Right forelimb (tissue), 1 donor: ENCODE measurements around the gene ZBTB3.
"Not testable (repeated sequence)": the region's sequence is repeated elsewhere in the genome, so short reads cannot be mapped to it uniquely, and the experiment has no call there.

ENCODE experiments used
- DNase-seq: peaks from one replicate; pipeline ENCODE4 v3.0.0-alpha.2; 2018

The ZBTB3 gene

GRCh38 chr11:62713343-62713742 is 40.6 kb downstream of the ZBTB3 start:
- no peak for DNase-seq

GRCh38 chr11:62712861-62713260 is 41.1 kb downstream of the ZBTB3 start:
- DNase-seq: no peak

GRCh38 chr11:62712276-62712812 is 41.6 kb downstream of the ZBTB3 start:
- DNase-seq: no peak

- DNase-seq: no peak
These were observed 44.0 kb downstream of the ZBTB3 start for GRCh38 chr11:62710001-62710345.

- DNase-seq: peak; percentile 97
These were observed 44.5 kb downstream of the ZBTB3 start for GRCh38 chr11:62709247-62710000.

GRCh38 chr11:62708793-62709192 is 45.2 kb downstream of the ZBTB3 start:
- DNase-seq: no peak

- DNase-seq: no peak
These were observed 45.6 kb downstream of the ZBTB3 start for GRCh38 chr11:62708392-62708791.

- DNase-seq: peak; percentile 53
These were observed 46.6 kb downstream of the ZBTB3 start, which contains the start of the genes BSCL2 and GNG3 for GRCh38 chr11:62707277-62707861. TSS of gene BSCL2 (minus strand) at chr11:62707424. CDS start at chr11:62707195, 229 bp downstream. TSS of gene GNG3 (plus strand) at chr11:62707676. CDS start at chr11:62708296, 620 bp downstream.

- DNase-seq: no peak
These were observed 47.1 kb downstream of the ZBTB3 start for GRCh38 chr11:62706850-62707247.

GRCh38 chr11:62705880-62706849 is 47.8 kb downstream of the ZBTB3 start:
- DNase-seq: peak; percentile 98

GRCh38 chr11:62705413-62705812 is 48.5 kb downstream of the ZBTB3 start:
- DNase-seq: no peak

- DNase-seq: not testable (repeated sequence)
These were observed 50.0 kb downstream of the ZBTB3 start for GRCh38 chr11:62703921-62704320.

- DNase-seq: no peak
These were observed 51.7 kb downstream of the ZBTB3 start for GRCh38 chr11:62702246-62702645.
